ENCODE results near the gene ABCC1. TPM values are rescaled to one million over a fixed set of nuclear protein-coding genes. Genes with fewer than 3 reads are reported as not detected.

Gene ABCC1
- total RNA-seq, 1 experiment from 2014 or later: 46.3 TPM

GRCh38 chr16:15970743-15971439, 21.5 kb downstream of the ABCC1 start:
- Mint-ChIP-seq H3K4me1 (ENCODE audit: low read depth, unreplicated experiment) (peaks cover 11% of the 10 kb centered on the region), H3K36me3 (ENCODE audit: insufficient read depth, unreplicated experiment) (peaks cover 7% of the 10 kb centered on the region), H3K4me3 (ENCODE audit: low read depth, unreplicated experiment) (no peak overlapping the region), H3K9me3 (ENCODE audit: low read depth, unreplicated experiment) (peaks cover 14% of the 10 kb centered on the region), H3K27me3 (ENCODE audit: unreplicated experiment) (no peaks in the 10 kb centered on the region), H3K27ac (ENCODE audit: unreplicated experiment) (no peak overlapping the region)
- BruUV-seq (replicated peaks): no TSS peak
- no peak for TF ChIP-seq CTCF (IDR thresholded peaks at IDR 0.05; ENCODE audit: unreplicated experiment)
- CTCF ChIA-PET: no interaction called here
- intact Hi-C loops (cut with micrococcal nuclease; ENCODE audit: unreplicated experiment): no loop called here
- DNase-seq: no peak

- intact Hi-C loops (cut with micrococcal nuclease; ENCODE audit: unreplicated experiment): no loop called here
- CTCF ChIA-PET: no interaction called here
- no peak for TF ChIP-seq CTCF (IDR thresholded peaks at IDR 0.05; ENCODE audit: unreplicated experiment)
- Mint-ChIP-seq H3K27ac (ENCODE audit: unreplicated experiment) (no peak overlapping the region), H3K4me1 (ENCODE audit: low read depth, unreplicated experiment) (peaks cover 10% of the 10 kb centered on the region), H3K27me3 (ENCODE audit: unreplicated experiment) (no peaks in the 10 kb centered on the region), H3K36me3 (ENCODE audit: insufficient read depth, unreplicated experiment) (peaks cover 7% of the 10 kb centered on the region), H3K4me3 (ENCODE audit: low read depth, unreplicated experiment) (no peak overlapping the region), H3K9me3 (ENCODE audit: low read depth, unreplicated experiment) (peaks cover 14% of the 10 kb centered on the region)
- no TSS peak for BruUV-seq (replicated peaks)
- no peak for DNase-seq
These were observed 22.0 kb downstream of the ABCC1 start for GRCh38 chr16:15971440-15971815.

- BruUV-seq (replicated peaks): no TSS peak
- H3K4me3 Mint-ChIP-seq (ENCODE audit: low read depth, unreplicated experiment): no peak overlapping the region
- CTCF ChIA-PET: no interaction called here
- intact Hi-C loops (cut with micrococcal nuclease; ENCODE audit: unreplicated experiment): no loop called here
- H3K27me3 Mint-ChIP-seq (ENCODE audit: unreplicated experiment): no peaks in the 10 kb centered on the region
- no peak for DNase-seq
- H3K9me3 Mint-ChIP-seq (ENCODE audit: low read depth, unreplicated experiment): peaks cover 14% of the 10 kb centered on the region
- H3K36me3 Mint-ChIP-seq (ENCODE audit: insufficient read depth, unreplicated experiment): no peaks in the 10 kb centered on the region
- H3K27ac Mint-ChIP-seq (ENCODE audit: unreplicated experiment): no peak overlapping the region
- no peak for TF ChIP-seq CTCF (IDR thresholded peaks at IDR 0.05; ENCODE audit: unreplicated experiment)
- H3K4me1 Mint-ChIP-seq (ENCODE audit: low read depth, unreplicated experiment): peaks cover 2% of the 10 kb centered on the region
These were observed 22.8 kb downstream of the ABCC1 start for GRCh38 chr16:15972046-15972868.

- no peaks in the 10 kb centered on the region for H3K27me3 Mint-ChIP-seq (ENCODE audit: unreplicated experiment)
- H3K4me3 Mint-ChIP-seq (ENCODE audit: low read depth, unreplicated experiment): no peak overlapping the region
- BruUV-seq (replicated peaks): no TSS peak
- H3K9me3 Mint-ChIP-seq (ENCODE audit: low read depth, unreplicated experiment): peaks cover 16% of the 10 kb centered on the region
- no peak overlapping the region for H3K27ac Mint-ChIP-seq (ENCODE audit: unreplicated experiment)
- CTCF ChIA-PET: no interaction called here
- no peak for TF ChIP-seq CTCF (IDR thresholded peaks at IDR 0.05; ENCODE audit: unreplicated experiment)
- intact Hi-C loops (cut with micrococcal nuclease; ENCODE audit: unreplicated experiment): no loop called here
- peaks cover under 1% of the 10 kb centered on the region for H3K36me3 Mint-ChIP-seq (ENCODE audit: insufficient read depth, unreplicated experiment)
- H3K4me1 Mint-ChIP-seq (ENCODE audit: low read depth, unreplicated experiment): no peaks in the 10 kb centered on the region
- DNase-seq: no peak
These were observed 24.0 kb downstream of the ABCC1 start for GRCh38 chr16:15973421-15973820.

All from Calu3 (cell line).